ENCODE measurements around the gene DDX18.
"Not testable (repeated sequence)": the region's sequence is repeated elsewhere in the genome, so short reads cannot be mapped to it uniquely, and the experiment has no call there.

The DDX18 gene

DNA sequence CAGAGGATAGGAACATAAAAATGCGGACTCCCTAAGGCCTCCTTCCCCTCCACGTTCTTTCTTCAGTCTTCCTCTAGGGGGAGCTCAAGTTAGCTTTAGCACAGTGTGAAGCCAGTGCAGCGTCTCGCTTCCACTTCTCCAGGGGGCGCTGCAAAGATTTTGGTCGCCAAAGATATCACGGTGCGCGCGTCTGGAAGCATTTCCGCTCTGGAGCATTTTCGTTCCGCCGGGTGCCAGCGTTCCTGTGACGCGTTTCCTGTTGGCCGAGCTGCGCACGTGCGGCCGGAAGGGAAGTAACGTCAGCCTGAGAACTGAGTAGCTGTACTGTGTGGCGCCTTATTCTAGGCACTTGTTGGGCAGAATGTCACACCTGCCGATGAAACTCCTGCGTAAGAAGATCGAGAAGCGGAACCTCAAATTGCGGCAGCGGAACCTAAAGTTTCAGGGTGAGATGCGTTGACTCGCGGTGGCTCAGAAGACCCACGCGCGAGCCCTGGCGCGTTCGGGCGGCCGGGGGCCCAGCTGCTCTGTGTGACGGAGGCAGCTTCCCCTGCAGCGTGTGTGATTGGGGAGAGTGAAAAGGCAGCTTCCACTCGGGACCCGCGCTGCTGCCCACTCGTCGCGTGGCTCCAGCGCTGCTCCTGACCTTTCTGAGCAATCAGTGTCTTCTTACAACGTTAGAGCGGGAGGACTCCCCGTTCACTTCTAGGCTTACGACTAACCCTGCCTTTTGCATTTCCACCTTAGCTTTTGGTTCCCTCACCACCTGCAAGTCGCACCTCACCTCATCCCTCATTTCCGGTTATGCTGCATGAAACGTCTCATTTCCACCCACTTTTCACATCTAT lies at the start of gene DDX18:
Gene DDX18 (plus strand): TSS at position 275 of the 848 bp plus-strand sequence. CDS start 87 bp downstream, at position 362.
- DNase-seq, result peak; percentile 98

DNA sequence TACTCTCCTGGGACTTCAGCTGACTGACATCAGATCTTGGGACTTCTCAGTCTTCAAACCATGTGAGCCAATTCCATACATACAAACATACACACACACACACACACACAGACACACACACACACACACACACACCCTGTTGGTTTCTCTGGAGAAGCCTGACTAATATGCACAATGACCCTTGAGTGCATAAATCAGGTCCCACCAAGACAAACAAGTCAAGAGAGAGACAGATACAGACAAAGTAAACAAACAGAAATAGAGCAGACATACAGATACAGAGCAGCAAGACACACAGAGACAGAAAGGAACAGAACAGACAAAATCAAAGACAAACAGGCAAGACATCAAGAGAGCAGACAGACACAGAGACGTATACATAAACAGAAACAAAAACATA lies 43.8 kb upstream of the DDX18 start:
- no peak for DNase-seq

DNA sequence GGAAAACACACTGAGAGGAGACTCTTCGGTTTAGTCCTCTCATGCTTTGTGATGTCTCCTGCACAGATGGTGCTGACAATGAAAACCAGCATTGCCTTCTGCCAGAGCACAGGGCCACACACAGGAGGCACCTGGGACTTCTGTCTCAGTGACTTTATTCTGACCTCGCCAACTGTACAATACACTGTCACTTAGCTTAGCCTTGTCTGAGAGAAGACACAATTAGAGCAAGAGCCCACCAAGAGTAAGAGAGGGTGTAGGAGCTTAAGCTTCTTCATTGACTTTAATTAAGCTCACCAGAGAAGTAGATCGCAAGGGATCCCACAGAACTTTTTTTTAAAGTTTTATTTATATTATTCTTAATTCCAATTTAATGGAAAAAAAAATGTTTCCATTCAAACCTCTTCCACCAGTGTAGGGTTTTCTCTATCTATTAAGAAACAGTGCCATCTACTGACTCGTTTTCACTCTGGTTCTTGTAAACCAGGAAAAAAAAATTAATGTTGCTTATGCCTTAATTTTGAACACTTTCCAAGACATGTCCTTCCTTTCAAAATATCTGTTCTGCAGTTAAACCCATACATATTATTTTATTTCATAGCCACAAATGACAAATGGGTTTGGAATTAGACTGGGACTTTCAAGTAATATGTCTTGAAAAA lies 42.4 kb upstream of the DDX18 start:
- no peak for DNase-seq

DNA sequence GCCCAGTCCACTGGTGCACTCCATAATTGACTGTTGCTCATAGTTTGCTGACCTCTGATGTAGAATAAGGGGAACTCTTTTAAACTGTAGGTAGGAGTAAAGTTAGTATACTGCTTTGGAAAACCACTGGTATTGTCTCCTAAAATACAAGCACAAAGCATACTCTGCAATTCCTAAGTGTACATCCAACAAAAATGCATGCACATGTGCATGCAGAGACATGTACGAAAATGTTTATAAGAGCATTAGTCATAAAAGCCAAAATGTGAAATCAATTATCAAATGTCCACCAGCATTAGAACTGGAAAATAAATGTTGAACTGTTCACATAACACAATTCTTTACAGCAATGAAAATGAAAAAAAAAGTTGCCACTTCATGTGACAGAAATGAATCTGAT lies 39.8 kb upstream of the DDX18 start:
- DNase-seq, result no peak

DNA sequence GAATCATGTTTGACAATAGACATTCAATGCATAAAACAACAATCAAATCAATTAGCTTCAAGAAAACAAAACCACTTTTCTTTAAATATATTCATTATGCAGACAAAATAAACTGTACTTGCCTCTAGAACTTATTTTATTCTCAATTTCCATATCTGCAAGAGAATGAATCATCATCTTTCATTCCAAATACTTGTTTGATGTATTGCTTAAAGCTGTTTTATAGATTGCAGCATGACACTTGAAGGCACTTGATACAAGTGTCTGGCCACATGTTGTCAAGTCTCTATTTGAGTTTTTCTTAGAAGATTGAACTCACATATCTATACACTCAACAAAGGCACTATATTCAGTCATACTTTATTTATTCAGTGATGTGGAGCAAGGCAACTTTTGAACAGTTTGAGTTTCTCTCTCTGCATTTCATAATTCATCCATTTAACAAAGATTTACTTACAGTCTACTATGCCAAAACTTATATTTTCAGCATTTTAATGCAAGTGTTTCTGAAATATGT lies 38.7 kb upstream of the DDX18 start:
- no peak for DNase-seq

DNA sequence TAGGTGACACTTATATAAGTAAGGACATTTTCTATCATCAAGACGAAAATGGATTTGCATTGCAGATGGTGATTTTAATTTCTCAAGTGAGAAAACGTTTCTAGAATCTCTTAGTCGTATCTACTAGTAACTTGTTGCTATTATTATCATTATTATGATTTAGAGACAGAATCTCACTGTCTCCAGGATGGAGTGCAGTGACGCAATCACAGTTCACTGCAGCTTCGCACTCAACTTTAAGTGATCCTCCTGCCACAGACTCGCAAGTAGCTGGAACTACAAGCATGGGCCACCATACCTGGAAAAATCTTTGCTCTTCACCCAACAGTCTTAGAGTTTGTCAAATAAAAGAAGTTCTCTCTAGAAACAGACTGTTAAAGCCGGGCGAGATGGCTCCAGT lies 37.6 kb upstream of the DDX18 start:
- no peak for DNase-seq

DNA sequence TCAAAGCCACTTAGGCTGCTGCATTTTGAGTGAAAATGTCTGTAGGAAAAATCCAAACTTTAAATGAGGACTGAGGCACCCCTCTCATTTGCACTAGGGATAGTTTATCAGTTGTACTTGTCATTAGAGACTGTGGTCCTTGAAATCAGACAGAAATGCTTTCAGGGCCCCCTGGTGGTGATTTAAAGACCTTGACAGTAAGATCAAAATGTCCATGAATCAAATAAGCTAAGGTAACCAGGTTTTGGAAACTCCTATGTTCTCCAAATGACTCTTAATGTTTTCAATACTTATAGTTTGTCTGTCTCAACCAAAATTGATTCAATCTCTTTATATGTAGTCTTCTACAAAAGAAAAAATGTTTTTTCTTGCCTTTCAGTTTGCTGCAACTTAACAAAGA lies 28.8 kb upstream of the DDX18 start:
- peak; percentile 62 for DNase-seq

DNA sequence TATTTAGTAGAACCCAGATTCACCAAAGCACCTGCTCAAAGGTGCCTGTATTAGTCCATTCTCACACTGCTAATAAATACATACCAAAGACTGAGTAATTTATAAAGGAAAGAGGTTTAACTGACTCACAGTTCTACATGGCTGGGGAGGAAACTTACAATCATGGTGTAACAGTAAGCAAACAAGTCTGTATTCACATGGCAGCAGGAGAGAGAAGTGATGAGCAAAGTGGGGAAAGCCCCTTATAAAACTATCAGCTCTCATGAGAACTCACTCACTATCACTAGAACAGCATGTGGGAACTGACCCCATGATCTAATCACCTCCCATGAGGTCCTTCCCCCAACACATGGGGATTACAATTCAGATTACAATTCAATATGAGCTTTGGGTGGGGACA lies 28.0 kb upstream of the DDX18 start:
- no peak for DNase-seq

DNA sequence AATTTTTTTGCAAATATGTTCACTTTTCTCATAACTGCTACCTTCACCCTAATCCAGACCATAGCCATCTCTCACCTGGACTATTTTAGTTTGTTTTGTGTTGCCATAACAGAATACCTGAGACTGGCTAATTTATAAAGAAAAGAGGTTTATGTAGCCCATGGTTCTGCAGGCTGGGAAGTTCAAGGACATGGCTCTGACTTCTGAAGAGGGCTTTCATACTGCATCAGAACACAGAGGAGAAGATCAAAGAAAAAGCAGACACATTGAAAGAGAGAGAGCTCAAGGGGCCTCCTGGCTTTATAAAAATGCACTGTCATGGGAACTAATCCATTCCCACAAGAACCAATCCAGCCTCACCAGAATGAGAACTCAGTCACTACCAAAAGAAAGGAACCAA lies 25.0 kb upstream of the DDX18 start:
- no peak for DNase-seq

DNA sequence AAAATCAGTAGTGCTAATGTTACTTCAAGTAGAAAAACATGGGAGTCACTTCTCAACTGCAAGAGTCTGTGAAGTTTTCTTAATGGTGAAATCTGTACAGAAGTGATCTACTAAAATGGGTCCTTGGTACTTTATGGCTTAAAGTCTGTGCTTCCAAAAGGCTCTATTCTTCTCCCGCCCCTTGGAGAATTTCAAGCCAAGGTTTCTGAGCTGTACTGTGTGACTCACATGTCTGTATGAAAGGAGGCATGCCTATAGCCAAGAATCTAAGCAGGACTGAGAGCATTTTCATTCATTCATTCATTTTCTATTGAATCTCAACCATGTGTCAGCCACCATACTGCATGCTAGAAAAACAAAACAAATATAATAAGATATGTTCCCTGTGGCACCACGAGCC lies 19.8 kb upstream of the DDX18 start:
- no peak for DNase-seq

DNA sequence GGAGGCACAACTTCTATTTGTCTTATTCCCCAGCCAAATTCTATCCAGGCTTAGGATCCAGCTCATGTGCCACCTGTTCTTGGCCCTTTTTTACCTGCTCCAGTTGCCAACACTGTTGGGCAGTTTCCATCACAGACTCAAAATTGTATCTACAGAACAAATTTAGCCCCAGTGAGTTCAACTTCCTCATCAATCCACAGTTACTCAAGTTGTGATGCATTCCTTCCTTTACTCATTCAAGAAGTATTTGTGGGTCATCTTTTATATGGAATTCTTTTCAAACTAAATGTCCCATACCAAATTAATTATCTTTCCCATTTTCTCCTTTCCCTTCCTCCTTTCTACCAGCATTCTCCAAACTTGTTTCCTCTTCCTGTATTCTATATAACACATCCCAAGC lies 12.7 kb upstream of the DDX18 start:
- DNase-seq, result no peak

DNA sequence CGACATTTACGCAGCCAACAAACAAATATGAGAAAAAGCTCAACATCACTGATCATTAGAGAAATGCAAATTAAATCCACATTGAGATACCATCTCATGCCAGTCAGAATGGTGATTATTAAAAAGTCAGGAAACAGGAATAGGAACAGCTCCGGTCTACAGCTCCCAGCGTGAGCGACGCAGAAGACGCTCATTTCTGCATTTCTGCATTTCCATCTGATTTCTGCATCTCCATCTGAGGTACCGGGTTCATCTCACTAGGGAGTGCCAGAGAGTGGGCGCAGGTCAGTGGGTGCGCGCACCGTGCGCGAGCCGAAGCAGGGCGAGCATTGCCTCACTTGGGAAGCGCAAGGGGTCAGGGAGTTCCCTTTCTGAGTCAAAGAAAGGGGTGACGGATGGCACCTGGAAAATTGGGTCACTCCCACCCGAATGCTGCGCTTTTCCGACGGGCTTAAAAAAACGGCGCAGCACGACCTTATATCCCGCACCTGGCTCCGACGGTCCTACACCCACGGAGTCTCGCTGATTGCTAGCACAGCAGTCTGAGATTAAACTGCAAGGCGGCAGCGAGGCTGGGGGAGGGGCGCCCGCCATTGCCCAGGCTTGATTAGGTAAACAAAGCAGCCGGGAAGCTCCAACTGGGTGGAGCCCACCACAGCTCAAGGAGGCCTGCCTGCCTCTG lies 10.7 kb upstream of the DDX18 start:
- DNase-seq, result peak; percentile 13

DNA sequence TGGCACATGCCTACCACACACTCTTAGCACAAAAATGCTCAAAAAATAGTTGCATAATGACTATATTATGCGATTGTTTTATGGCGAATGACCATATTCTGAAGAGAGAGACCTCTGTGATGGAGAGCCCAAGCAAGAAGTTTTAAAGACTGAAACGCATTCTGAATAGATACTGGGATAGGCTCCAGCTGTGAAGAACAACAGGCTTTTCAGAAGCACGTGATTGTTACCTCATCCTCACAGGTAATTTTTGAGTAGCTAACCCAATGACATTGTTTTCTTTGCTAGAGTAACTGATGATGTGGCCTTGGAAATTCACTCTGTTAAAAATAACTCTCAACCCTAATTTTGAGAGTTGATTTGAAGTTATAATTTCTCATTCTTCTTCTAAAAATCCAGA lies 2.0 kb upstream of the DDX18 start:
- peak; percentile 12 for DNase-seq

DNA sequence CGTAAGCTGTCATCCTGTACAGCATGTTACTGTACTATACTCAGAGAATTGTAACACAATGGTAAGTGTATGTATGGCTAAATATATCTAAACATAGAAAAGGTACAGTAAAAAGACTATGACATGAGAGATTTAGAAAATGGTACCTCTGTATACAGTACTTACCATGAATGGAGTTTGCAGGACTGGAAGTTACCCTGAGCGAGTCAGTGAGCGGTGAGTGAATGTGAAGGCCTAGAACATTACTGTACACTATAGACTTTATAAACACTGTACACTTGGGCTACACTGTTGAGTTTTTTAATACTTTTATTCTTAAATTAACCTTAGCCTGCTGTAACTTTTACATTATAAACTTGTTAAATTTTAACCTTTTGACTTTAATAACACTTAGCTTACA lies 1.5 kb downstream of the DDX18 start:
- no peak for DNase-seq

DNA sequence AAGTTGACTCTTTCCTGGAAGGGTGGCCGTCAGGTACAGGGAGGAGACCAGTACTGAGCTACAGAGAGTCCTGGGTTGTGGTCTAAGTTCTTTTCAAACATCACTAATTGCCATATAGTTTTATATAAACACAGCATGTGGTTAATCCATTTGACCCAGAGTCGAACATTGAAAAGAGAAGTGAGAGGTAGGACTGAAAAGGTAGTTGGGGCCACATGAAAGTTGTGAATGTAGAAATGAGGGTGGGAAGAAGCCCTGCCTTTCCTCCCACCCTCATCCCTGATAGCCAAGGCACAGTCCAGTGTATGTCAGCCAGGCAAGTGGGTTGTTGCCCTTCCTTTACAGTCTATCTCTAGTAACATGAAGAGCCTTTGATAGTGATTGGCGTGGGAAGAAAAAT lies 4.4 kb downstream of the DDX18 start:
- no peak for DNase-seq

DNA sequence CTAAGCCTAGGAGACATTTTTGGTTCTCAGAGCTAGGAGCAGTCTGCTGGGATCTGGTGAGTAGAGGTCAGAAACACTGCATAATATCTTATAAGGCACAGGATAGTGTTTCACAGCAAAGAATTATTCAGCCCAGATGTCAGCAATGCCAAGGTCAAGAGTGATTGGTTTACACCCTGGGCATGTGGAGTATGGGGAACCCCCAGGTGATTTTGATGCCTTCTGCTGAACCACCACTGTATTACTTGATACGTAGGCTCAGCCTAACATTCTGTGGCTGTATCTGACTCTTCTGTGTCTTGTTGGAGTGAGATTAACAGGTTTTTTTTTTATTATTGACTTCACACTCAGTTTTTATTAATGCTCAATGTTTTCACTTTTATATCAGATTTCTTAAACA lies 6.0 kb downstream of the DDX18 start:
- no peak for DNase-seq

DNA sequence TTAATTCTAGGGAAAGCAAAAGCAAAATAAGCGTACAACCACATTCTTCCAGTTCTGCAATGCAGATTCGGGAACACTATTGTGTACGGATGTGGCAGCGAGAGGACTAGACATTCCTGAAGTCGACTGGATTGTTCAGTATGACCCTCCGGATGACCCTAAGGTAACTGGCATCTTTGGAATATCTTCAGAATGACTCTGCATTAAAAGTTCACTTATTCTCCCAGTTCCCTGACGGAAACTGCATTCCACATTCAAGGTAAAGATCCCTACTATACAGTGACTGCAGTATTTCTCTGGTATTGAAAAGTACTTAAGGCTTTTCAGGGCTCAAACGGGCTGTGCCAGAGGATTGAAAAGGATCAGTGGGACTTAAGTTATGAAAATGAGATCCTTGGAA lies 10.9 kb downstream of the DDX18 start:
- no peak for DNase-seq

DNA sequence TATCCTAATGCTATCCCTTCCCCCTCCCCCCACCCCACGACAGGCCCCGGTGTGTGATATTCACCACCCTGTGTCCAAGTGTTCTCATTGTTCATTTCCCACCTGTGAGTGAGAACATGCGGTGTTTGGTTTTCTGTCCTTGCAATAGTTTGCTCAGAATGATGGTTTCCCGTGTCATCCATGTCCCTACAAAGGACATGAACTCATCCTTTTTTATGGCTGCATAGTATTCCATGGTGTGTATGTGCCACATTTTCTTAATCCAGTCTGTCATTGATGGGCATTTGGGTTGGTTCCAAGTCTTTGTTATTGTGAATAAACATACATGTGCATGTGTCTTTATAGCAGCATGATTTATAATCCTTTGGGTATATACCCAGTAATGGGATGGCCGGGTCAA lies 13.0 kb downstream of the DDX18 start:
- DNase-seq, result not testable (repeated sequence)

DNA sequence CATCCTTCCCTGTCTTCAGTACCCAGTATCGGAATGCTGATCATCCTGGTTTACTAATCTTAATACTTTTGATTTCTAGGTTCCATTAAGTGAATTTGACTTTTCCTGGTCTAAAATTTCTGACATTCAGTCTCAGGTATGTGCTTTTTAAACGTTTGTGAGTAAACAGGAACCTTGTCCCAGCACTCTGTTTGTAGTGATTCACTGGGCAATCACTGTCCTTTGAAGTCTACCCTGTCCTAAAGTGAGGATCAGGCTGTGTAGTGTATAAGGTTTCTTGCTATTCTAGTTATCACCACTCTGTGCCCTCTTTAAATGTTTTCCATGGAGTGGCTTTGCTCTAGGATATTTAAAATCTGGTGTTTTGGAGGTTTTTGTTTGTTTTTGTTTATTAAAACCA lies 14.4 kb downstream of the DDX18 start:
- DNase-seq, result no peak

DNA sequence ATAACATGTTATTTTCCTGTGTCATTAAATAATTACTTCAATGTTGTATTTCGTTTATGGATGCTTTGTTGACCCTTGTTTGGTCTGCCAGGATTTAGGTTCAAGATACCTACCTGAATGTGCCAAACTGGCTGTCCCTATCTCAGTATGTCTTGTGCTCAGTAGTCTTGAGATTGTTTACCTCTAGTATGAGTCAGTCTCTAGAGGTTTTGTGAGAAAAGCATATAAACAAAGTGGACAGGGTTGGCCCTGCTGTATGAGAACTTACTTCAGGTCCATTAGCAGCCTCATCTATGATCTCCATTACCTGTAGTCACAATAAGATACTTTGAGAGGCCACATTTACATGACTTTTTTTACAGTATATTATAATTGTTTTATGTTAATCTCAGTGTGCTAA lies 17.8 kb downstream of the DDX18 start:
- no peak for DNase-seq

DNA sequence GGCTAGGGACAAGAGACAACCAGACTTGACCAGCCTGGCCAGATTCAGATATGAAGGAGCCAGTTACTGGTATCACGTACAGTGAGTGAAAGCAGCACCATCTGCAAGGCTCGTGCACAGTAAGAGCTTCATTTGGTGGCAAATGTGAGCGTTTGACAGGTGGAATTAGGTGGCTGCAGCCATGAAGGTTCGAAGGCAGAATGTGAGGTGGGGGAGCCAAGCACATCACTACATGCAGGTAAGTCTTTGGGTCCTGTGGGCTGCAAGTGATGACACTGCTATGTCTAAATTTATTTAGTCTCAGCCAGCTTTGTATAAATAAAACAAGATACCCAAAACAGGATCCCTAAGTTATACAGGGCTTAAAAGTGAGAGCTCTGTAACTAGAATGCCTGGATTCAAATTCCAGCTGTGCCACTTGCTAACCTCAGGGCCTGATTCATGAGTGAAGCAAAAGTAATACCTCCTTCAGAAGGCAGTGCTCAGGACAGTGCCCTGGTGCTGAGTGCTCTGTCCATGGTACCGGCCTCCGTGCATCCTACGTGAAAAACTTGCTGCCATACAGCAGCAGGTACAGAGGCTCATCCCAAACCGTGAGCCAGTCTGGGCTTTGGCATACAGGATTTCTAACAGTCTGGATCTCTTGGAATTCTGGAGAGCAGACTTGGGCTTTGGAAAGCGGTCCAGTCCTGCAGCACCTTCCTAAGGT lies 18.6 kb downstream of the DDX18 start:
- no peak for DNase-seq

DNA sequence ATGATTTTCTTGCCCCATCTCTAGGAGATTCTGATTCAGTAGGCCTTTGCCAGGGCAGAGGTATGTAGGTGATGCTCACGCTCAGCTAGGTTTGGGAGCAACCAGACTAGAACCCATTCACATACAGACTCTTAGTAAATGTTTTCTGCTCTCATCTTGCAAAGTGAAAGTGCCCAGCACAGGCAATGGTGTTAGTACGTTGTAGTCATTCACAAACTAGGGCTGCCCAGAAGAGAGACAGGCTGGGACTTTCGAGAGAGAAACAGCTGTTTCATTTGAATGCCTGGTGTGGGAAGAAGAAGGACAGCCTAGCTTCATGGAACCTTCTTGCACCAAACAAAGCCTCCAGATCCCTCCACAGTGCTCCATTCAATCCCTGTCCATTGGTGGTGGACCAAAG lies 19.4 kb downstream of the DDX18 start:
- DNase-seq, result no peak

DNA sequence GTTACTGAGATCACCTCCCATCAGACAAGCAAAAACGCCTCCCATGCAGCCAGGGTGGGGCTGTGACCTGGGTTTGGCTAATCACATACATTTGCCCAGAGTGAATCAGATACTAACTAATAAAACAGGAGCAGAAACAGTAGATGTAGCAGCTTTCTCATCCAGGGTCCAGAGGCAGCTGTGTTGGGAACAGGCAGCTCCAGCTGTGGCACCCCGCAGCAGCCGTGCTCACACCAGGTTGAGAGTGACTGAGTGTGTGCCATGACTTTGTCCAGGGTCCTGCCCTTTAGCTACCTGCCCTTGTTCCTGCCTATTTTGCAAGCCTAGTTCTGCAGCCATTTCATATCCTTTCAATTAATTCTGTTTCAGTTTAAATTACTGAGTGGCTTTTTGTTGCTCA lies 20.5 kb downstream of the DDX18 start:
- DNase-seq, result no peak
